Activated naive CD4-positive, alpha-beta T cell treated with anti-CD3 and anti-CD28 coated beads for 36 hours (primary cell): Measurements from ENCODE around the gene PPP1R9B. TPM values are rescaled to one million over a fixed set of nuclear protein-coding genes. Genes with fewer than 3 reads are reported as not detected.

ENCODE experiments used
- CTCF ChIA-PET: fragments of 350-600 bp; sonication (Branson Sonifier 250); formaldehyde crosslinking; loops from one replicate; lab custom pipeline; 2021; ENCODE audit warnings: antibody characterized with exemption; lab: Charles Lee
- DNase-seq: peaks from one replicate; pipeline ENCODE4 v3.0.0-alpha.2; 2020
- H3K27ac Mint-ChIP-seq: one replicate; pipeline ENCODE4 v1.8.0; 2021; ENCODE audit warnings: mild to moderate bottlenecking, mixed read lengths
- H3K27me3 Mint-ChIP-seq: one replicate; pipeline ENCODE4 v1.8.0; 2021; ENCODE audit warnings: low read depth, mixed read lengths
- H3K36me3 Mint-ChIP-seq: one replicate; pipeline ENCODE4 v1.8.0; 2021; ENCODE audit warnings: low read depth, mixed read lengths
- H3K4me1 Mint-ChIP-seq: one replicate; pipeline ENCODE4 v1.8.0; 2021; ENCODE audit warnings: low read depth, mixed read lengths
- H3K4me3 Mint-ChIP-seq: one replicate; pipeline ENCODE4 v1.8.0; 2021; ENCODE audit warnings: mild to moderate bottlenecking, moderate library complexity, mixed read lengths
- H3K9me3 Mint-ChIP-seq: one replicate; pipeline ENCODE4 v1.8.0; 2021; ENCODE audit warnings: mixed read lengths
- intact Hi-C: fragments of 100-400 bp; cut with micrococcal nuclease; formaldehyde crosslinking; loops from one replicate; pipeline ENCODE4 v1.15.1; 2023
- total RNA-seq, 2 experiments: library from RNA; stranded (reverse); gene quantifications; one replicate each; pipeline ENCODE4 v1.2.3, GENCODE V29; 2021

Gene PPP1R9B
- total RNA-seq, 2 experiments from 2014 or later: 67.7 TPM

- Mint-ChIP-seq H3K4me1 (no peaks in the 10 kb centered on the region), H3K9me3 (no peaks in the 10 kb centered on the region), H3K4me3 (no peak overlapping the region), H3K27ac (no peak overlapping the region), H3K27me3 (no peaks in the 10 kb centered on the region), H3K36me3 (no peaks in the 10 kb centered on the region)
- intact Hi-C loops: no loop called here
- CTCF ChIA-PET: interaction anchor here (0.9 kb wide), 2 partner anchors 9 to 21 kb away, joined by 3 read pairs; no protein-coding TSS in a partner anchor
- DNase-seq: no peak
These were observed 41.1 kb upstream of the PPP1R9B start for GRCh38 chr17:50191359-50192143.

GRCh38 chr17:50190603-50191358 is 40.3 kb upstream of the PPP1R9B start:
- intact Hi-C loops: no loop called here
- H3K27ac Mint-ChIP-seq: no peak overlapping the region
- no peak overlapping the region for H3K4me3 Mint-ChIP-seq

GRCh38 chr17:50190293-50190602 is 39.8 kb upstream of the PPP1R9B start:
- CTCF ChIA-PET: interaction anchor here (0.6 kb wide), 2 partner anchors 106 to 1185 kb away, joined by 4 to 7 read pairs; no protein-coding TSS in a partner anchor
- no peaks in the 10 kb centered on the region for H3K4me1 Mint-ChIP-seq
- no peak overlapping the region for H3K4me3 Mint-ChIP-seq
- no peaks in the 10 kb centered on the region for H3K9me3 Mint-ChIP-seq
- H3K27ac Mint-ChIP-seq: no peak overlapping the region
- intact Hi-C loops: no loop called here
- no peak for DNase-seq
- no peaks in the 10 kb centered on the region for H3K36me3 Mint-ChIP-seq
- H3K27me3 Mint-ChIP-seq: no peaks in the 10 kb centered on the region

More at GRCh38 chr17:50190603-50191358, 40.3 kb upstream of the PPP1R9B start:
- no peak for DNase-seq
- Mint-ChIP-seq H3K36me3 (no peaks in the 10 kb centered on the region), H3K9me3 (no peaks in the 10 kb centered on the region), H3K4me1 (no peaks in the 10 kb centered on the region), H3K27me3 (no peaks in the 10 kb centered on the region)
- CTCF ChIA-PET: interaction anchor here (0.6 kb wide), 2 partner anchors 106 to 1186 kb away, joined by 4 to 7 read pairs; no protein-coding TSS in a partner anchor

DNA sequence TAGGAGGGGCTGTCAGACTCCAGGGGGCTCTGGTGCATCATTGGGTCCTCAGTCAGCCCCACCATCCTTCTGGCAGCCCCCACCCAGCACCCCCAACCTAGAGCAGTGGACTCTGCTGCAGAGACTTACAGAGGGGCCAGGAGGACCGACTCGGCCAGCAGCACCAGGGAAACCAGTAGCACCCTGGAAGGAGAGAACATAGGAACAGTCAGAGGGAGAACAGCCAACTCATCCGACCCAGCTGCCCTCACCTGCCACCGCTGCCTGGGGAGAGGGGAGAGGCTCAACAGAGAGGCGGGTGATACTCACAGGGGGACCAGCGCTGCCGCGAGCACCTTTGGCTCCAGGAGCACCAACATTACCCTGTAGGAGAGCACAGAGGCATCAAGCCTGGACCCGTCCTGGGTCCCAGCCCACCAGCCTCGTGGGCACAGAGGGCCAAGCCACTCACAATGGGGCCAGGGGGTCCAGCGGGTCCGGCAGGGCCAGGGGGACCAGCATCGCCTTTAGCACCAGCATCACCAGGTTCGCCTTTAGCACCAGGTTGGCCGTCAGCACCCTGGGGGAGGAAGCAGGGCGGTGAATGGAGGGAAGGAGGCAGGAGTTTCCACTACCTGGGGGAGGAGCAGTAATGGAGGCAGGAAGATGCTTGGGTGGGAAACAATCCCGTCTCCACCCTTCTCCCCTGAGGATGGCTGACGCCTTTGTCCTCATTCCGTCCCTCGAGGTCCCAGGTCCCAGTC is 39.2 kb upstream of the PPP1R9B start:
- DNase-seq: no peak
- intact Hi-C loops: no loop called here

GRCh38 chr17:50188921-50189549 is 38.6 kb upstream of the PPP1R9B start:
- no peaks in the 10 kb centered on the region for H3K9me3 Mint-ChIP-seq
- no peak overlapping the region for H3K4me3 Mint-ChIP-seq
- no peaks in the 10 kb centered on the region for H3K36me3 Mint-ChIP-seq
- peaks cover 5% of the 10 kb centered on the region for H3K4me1 Mint-ChIP-seq
- CTCF ChIA-PET: no interaction called here
- no peak for DNase-seq
- intact Hi-C loops: no loop called here
- no peak overlapping the region for H3K27ac Mint-ChIP-seq
- H3K27me3 Mint-ChIP-seq: no peaks in the 10 kb centered on the region

More for the DNA sequence above, 39.2 kb upstream of the PPP1R9B start:
- H3K27ac Mint-ChIP-seq: no peak overlapping the region
- H3K4me1 Mint-ChIP-seq: peaks cover under 1% of the 10 kb centered on the region
- H3K27me3 Mint-ChIP-seq: no peaks in the 10 kb centered on the region
- no peaks in the 10 kb centered on the region for H3K36me3 Mint-ChIP-seq
- H3K4me3 Mint-ChIP-seq: no peak overlapping the region
- no peaks in the 10 kb centered on the region for H3K9me3 Mint-ChIP-seq
- CTCF ChIA-PET: interaction anchor here (0.6 kb wide), 1 partner anchor 107 kb away, joined by 4 read pairs; no protein-coding TSS in a partner anchor

GRCh38 chr17:50188531-50188920 is 38.0 kb upstream of the PPP1R9B start:
- Mint-ChIP-seq H3K27me3 (no peaks in the 10 kb centered on the region), H3K27ac (no peak overlapping the region), H3K36me3 (no peaks in the 10 kb centered on the region), H3K4me1 (peaks cover 10% of the 10 kb centered on the region), H3K9me3 (no peaks in the 10 kb centered on the region), H3K4me3 (no peak overlapping the region)
- CTCF ChIA-PET: interaction anchor here (1.2 to 1.5 kb wide), 3 partner anchors 8 to 19 kb away, joined by 3 to 6 read pairs (median 3); partner anchors contain the start of gene COL1A1
- DNase-seq: no peak
- intact Hi-C loops: no loop called here

DNA sequence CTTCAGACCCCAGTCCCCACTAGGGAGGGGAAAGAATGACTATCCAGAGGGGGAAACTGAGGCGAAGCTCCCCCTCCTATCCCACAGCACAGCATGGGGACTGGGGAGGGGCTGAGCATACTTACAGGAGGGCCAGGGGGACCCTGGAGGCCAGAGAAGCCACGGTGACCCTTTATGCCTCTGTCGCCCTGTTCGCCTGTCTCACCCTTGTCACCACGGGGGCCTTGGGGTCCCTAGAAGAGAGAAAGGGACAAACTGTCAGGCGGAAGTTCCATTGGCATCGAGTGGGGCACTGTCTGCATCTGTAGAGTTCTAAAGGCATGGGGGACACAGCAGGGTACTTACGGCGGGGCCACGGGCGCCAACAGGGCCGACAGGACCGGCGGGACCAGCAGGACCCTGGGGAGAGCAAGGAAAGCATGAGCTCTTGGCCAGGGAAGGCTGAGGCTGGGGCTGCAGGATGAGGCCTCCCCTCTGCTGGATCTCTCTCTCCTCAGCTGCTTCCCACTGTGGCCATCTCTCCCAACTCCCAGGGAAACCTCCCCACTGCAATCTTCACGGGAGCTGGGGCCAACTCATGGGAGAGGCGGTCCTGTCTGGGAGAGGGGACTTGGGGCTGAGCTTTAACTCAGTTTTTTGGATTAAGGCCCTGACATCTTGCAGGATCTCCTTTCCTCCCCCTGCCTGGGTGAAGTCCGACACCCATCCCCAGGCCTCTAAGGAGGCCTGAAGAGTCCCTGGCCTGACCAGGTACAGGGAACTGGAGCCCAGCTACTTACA is 37.5 kb upstream of the PPP1R9B start:
- CTCF ChIA-PET: interaction anchor here (1.2 to 1.5 kb wide), 3 partner anchors 9 to 18 kb away, joined by 3 to 6 read pairs (median 3); partner anchors contain the start of gene COL1A1
- intact Hi-C loops: no loop called here

GRCh38 chr17:50187394-50187725 is 36.9 kb upstream of the PPP1R9B start:
- H3K4me1 Mint-ChIP-seq: peaks cover 16% of the 10 kb centered on the region
- H3K27ac Mint-ChIP-seq: no peak overlapping the region
- no peaks in the 10 kb centered on the region for H3K9me3 Mint-ChIP-seq
- H3K4me3 Mint-ChIP-seq: no peak overlapping the region
- no peak for DNase-seq
- no peaks in the 10 kb centered on the region for H3K36me3 Mint-ChIP-seq
- CTCF ChIA-PET: interaction anchor here (1.2 to 1.5 kb wide), 3 partner anchors 10 to 18 kb away, joined by 3 to 6 read pairs (median 3); partner anchors contain the start of gene COL1A1
- intact Hi-C loops: no loop called here
- no peaks in the 10 kb centered on the region for H3K27me3 Mint-ChIP-seq

More for the DNA sequence above, 37.5 kb upstream of the PPP1R9B start:
- Mint-ChIP-seq H3K36me3 (no peaks in the 10 kb centered on the region), H3K4me1 (peaks cover 14% of the 10 kb centered on the region), H3K4me3 (no peak overlapping the region), H3K27ac (no peak overlapping the region), H3K27me3 (no peaks in the 10 kb centered on the region), H3K9me3 (no peaks in the 10 kb centered on the region)
- DNase-seq: no peak

GRCh38 chr17:50186661-50187393 is 36.4 kb upstream of the PPP1R9B start:
- no peak for DNase-seq
- Mint-ChIP-seq H3K36me3 (no peaks in the 10 kb centered on the region), H3K9me3 (no peaks in the 10 kb centered on the region), H3K4me3 (no peak overlapping the region), H3K27me3 (no peaks in the 10 kb centered on the region), H3K27ac (no peak overlapping the region), H3K4me1 (peaks cover 16% of the 10 kb centered on the region)
- CTCF ChIA-PET: interaction anchor here (1.5 kb wide), 2 partner anchors 14 to 17 kb away, joined by 3 to 6 read pairs; partner anchors contain the start of gene COL1A1
- intact Hi-C loops: no loop called here

- no peaks in the 10 kb centered on the region for H3K9me3 Mint-ChIP-seq
- peaks cover 16% of the 10 kb centered on the region for H3K4me1 Mint-ChIP-seq
- H3K27me3 Mint-ChIP-seq: no peaks in the 10 kb centered on the region
- H3K4me3 Mint-ChIP-seq: no peak overlapping the region
- intact Hi-C loops: no loop called here
- no peak for DNase-seq
- CTCF ChIA-PET: interaction anchor here (1.0 kb wide), 1 partner anchor 16 kb away, joined by 3 read pairs; no protein-coding TSS in a partner anchor
- no peak overlapping the region for H3K27ac Mint-ChIP-seq
- H3K36me3 Mint-ChIP-seq: no peaks in the 10 kb centered on the region
These were observed 35.4 kb upstream of the PPP1R9B start for GRCh38 chr17:50185631-50186471.
